ENCODE measurements around the gene PAX3. TPM values are rescaled to one million over a fixed set of nuclear protein-coding genes. Genes with fewer than 3 reads are reported as not detected.

The PAX3 gene
- total and polyA plus RNA-seq, 9 of the 15 experiments (the other 6 are each of a cell fraction or from before 2014, with no cell fraction given), result not detected

GRCh38 chr2:222307978-222308730 lies 9.4 kb upstream of the PAX3 start:
- FAIRE-seq (no peak), DNase-seq (ENCODE audit: extremely low read depth in 1 of 4, low spot score in 3 of 4) (no peak), ATAC-seq (no peak)
- Histone ChIP-seq H3K27me3 (ENCODE audit: control insufficient read depth in 2 of 2, insufficient read depth in 2 of 2, low read length in 2 of 2) (peaks cover 5 to 56% of the 10 kb centered on the region in 2 experiments; a peak in 3 of 5 replicates), H3K4me2 (ENCODE audit: insufficient read depth, low read length) (no peak overlapping the region), H4K20me1 (replicated peaks; ENCODE audit: control insufficient read depth, insufficient read depth, low read length) (no peaks in the 10 kb centered on the region), H3K36me3 (ENCODE audit: control insufficient read depth, insufficient read depth, low read length) (no peaks in the 10 kb centered on the region), H3K9me3 (replicated peaks; ENCODE audit: control insufficient read depth, insufficient read depth, low read depth, low read length) (no peaks in the 10 kb centered on the region), H3K4me1 (replicated peaks in 1 of 2; ENCODE audit: control insufficient read depth in 2 of 2, insufficient read depth in 2 of 2, low read length in 2 of 2) (no peaks in the 10 kb centered on the region; a peak in 1 of 5 replicates), H3K79me2 (ENCODE audit: control insufficient read depth, insufficient read depth, low read length) (no peaks in the 10 kb centered on the region), H3K27ac (ENCODE audit: extremely low read depth, low read depth, low read length) (no peak overlapping the region), H3K9me1 (ENCODE audit: control insufficient read depth, insufficient read depth, low read length) (no peaks in the 10 kb centered on the region), H2AFZ (ENCODE audit: low read depth, low read length) (no peak overlapping the region), H3K9ac (ENCODE audit: insufficient read depth in 1 of 2, low read depth in 2 of 2, low read length in 2 of 2) (no peak overlapping the region), H3K4me3 (no peak overlapping the region)
- ChIA-PET CTCF (ENCODE audit: low intra/inter-chr PET ratio) (no interaction called here), POLR2A (no interaction called here)
- TF ChIP-seq FUS (optimal IDR thresholded peaks at IDR 0.05; ENCODE audit: low read depth, low read length), result no peak
- TF ChIP-seq CBX5 (IDR thresholded peaks at IDR 0.05; ENCODE audit: borderline replicate concordance, low read depth), result no peak
- TF ChIP-seq CTBP1 (IDR thresholded peaks at IDR 0.05; ENCODE audit: borderline replicate concordance), result no peak
- no peak for TF ChIP-seq ZNF384 (IDR thresholded peaks at IDR 0.05; ENCODE audit: low read depth, low read length)
- TF ChIP-seq HOMEZ (CRISPR knock-in tag; IDR thresholded peaks at IDR 0.05), result no peak
- TF ChIP-seq GATAD2B (IDR thresholded peaks at IDR 0.05; ENCODE audit: borderline replicate concordance), result no peak
- TF ChIP-seq BRD4 (IDR thresholded peaks at IDR 0.05), result no peak
- in situ Hi-C loops (cut with MboI) (loop anchor here (25.0 kb wide), 1 partner anchor 254 kb away; no protein-coding TSS in a partner anchor), intact Hi-C loops (cut with micrococcal nuclease) (no loop called here)
- BruUV-seq (replicated peaks), result no TSS peak
- WGBS (ENCODE audit: insufficient coverage, low coverage, missing lambda C conversion rate), result 4% methylated on average over 8 of the region's 11 CpGs
